Activated CD4-positive, alpha-beta T cell treated with anti-CD3 and anti-CD28 coated beads for 36 hours (primary cell): ENCODE measurements around the gene LRRC51. TPM values are rescaled to one million over a fixed set of nuclear protein-coding genes. Genes with fewer than 3 reads are reported as not detected.
"Not testable (repeated sequence)": the region's sequence is repeated elsewhere in the genome, so short reads cannot be mapped to it uniquely, and the experiment has no call there.

Experiments
- ATAC-seq: fragments of 200-7000 bp; cut with Tn5 transposase; one replicate; pipeline ENCODE4 v1.10.0; 2021; ENCODE audit warnings: mild to moderate bottlenecking, moderate library complexity
- CTCF ChIA-PET: fragments of 350-600 bp; sonication (Branson Sonifier 250); formaldehyde crosslinking; loops from one replicate; lab custom pipeline; 2021; ENCODE audit warnings: antibody characterized with exemption; lab: Charles Lee
- POLR2A ChIA-PET: fragments of 350-600 bp; sonication (Branson Sonifier 250); formaldehyde crosslinking; loops from one replicate; lab custom pipeline; 2021; ENCODE audit warnings: antibody characterized with exemption, inconsistent platforms; lab: Charles Lee
- DNase-seq: peaks from one replicate; pipeline ENCODE4 v3.0.0-alpha.2; 2020
- H3K27ac Mint-ChIP-seq: one replicate; pipeline ENCODE4 v1.8.0; 2021; ENCODE audit warnings: mixed read lengths
- H3K27me3 Mint-ChIP-seq: one replicate; pipeline ENCODE4 v1.8.0; 2021; ENCODE audit warnings: mixed read lengths
- H3K36me3 Mint-ChIP-seq: one replicate; pipeline ENCODE4 v1.8.0; 2021; ENCODE audit warnings: low read depth, mixed read lengths
- H3K4me1 Mint-ChIP-seq: one replicate; pipeline ENCODE4 v1.8.0; 2021; ENCODE audit warnings: mixed read lengths
- H3K4me3 Mint-ChIP-seq: one replicate; pipeline ENCODE4 v1.8.0; 2021; ENCODE audit warnings: mild to moderate bottlenecking, moderate library complexity, mixed read lengths
- H3K9me3 Mint-ChIP-seq: one replicate; pipeline ENCODE4 v1.8.0; 2021; ENCODE audit warnings: low read depth, mixed read lengths
- intact Hi-C, 2 experiments: fragments of 100-400 bp; cut with DNase I in 1 of 2; cut with micrococcal nuclease in 1 of 2; formaldehyde crosslinking; loops; one replicate each; pipeline versions ENCODE4 v1.14.2 to v1.15.1; 2022 to 2024; cut with DNase I, micrococcal nuclease
- total RNA-seq, 2 experiments: library from RNA; stranded (reverse); gene quantifications; one replicate each; pipeline ENCODE4 v1.2.3, GENCODE V29; 2021

Gene LRRC51
- total RNA-seq, 2 experiments from 2014 or later, result 7.7 to 11.6 TPM

DNA sequence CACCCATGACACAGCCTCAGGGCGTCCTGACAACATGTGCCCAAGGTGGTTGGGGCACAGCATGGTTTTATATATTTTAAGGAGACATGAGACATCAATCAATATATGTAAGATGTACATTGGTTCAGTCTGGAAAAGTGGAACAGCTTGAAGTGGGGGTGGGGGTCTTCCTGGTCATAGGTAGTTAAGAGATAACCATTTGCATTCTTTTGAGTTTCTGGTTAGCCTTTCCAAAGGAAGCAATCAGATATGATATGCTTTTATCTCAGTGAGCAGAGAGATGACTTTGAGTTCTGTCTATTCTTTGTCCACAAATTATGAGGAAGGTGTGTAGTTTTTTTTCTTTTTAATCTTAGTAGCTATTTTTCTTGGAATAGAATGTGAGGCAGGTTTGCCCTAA is 42.0 kb downstream of the LRRC51 start:
- CTCF ChIA-PET, result interaction anchor here (0.7 to 1.7 kb wide), 2 partner anchors 22 to 25 kb away, joined by 3 to 8 read pairs; no protein-coding TSS in a partner anchor
- no peak overlapping the region for H3K27ac Mint-ChIP-seq
- intact Hi-C loops, result no loop called here
- peaks cover under 1% of the 10 kb centered on the region for H3K9me3 Mint-ChIP-seq
- H3K36me3 Mint-ChIP-seq, result no peaks in the 10 kb centered on the region
- no peak for ATAC-seq
- POLR2A ChIA-PET, result no interaction called here
- H3K27me3 Mint-ChIP-seq, result peaks cover 3% of the 10 kb centered on the region
- no peaks in the 10 kb centered on the region for H3K4me1 Mint-ChIP-seq
- DNase-seq, result no peak
- no peak overlapping the region for H3K4me3 Mint-ChIP-seq

GRCh38 chr11:72123117-72123653 is 42.5 kb downstream of the LRRC51 start:
- ChIA-PET POLR2A (no interaction called here), CTCF (interaction anchor here (1.7 kb wide), 1 partner anchor 21 kb away, joined by 8 read pairs; no protein-coding TSS in a partner anchor)
- Mint-ChIP-seq H3K27ac (no peak overlapping the region), H3K4me1 (no peaks in the 10 kb centered on the region), H3K27me3 (peaks cover 3% of the 10 kb centered on the region), H3K4me3 (no peak overlapping the region), H3K36me3 (no peaks in the 10 kb centered on the region), H3K9me3 (peaks cover 3% of the 10 kb centered on the region)
- ATAC-seq, result no peak
- intact Hi-C loops, result no loop called here
- no peak for DNase-seq

- no peak overlapping the region for H3K4me3 Mint-ChIP-seq
- DNase-seq (no peak), ATAC-seq (no peak)
- intact Hi-C loops, result no loop called here
- H3K9me3 Mint-ChIP-seq, result peaks cover 9% of the 10 kb centered on the region
- H3K36me3 Mint-ChIP-seq, result peaks cover 2% of the 10 kb centered on the region
- no peak overlapping the region for H3K27ac Mint-ChIP-seq
- H3K27me3 Mint-ChIP-seq, result peaks cover 7% of the 10 kb centered on the region
- ChIA-PET CTCF (interaction anchor here (1.7 kb wide), 1 partner anchor 20 kb away, joined by 8 read pairs; no protein-coding TSS in a partner anchor), POLR2A (no interaction called here)
- no peaks in the 10 kb centered on the region for H3K4me1 Mint-ChIP-seq
Measured at GRCh38 chr11:72124046-72124445, 43.4 kb downstream of the LRRC51 start.

DNA sequence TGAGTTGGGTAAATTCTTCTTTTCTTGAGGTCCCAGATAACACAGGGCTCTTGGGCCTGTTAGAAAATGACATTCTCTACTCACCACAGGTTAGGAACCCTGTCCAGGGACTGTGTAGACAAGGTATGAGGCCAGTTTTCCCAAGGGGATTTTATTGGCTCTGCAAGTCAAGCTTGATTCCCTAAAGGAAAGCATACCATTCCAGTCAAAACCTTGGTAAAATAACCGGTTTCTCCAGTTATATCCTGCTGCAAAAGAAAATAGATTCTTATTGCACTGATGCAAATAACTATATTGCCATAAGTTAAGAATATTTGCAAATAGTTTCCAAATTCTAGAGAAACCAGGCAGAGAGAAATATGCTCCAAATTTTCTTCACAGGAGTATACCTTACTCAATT is 45.3 kb downstream of the LRRC51 start:
- peaks cover 11% of the 10 kb centered on the region for H3K9me3 Mint-ChIP-seq
- POLR2A ChIA-PET, result no interaction called here
- H3K36me3 Mint-ChIP-seq, result peaks cover 3% of the 10 kb centered on the region
- H3K27ac Mint-ChIP-seq, result no peak overlapping the region
- intact Hi-C loops, result no loop called here
- H3K4me1 Mint-ChIP-seq, result no peaks in the 10 kb centered on the region
- no peak overlapping the region for H3K4me3 Mint-ChIP-seq
- CTCF ChIA-PET, result interaction anchor here (0.9 to 2.6 kb wide), 2 partner anchors 18 to 149 kb away, joined by 3 to 11 read pairs; no protein-coding TSS in a partner anchor
- DNase-seq, result no peak
- peaks cover 7% of the 10 kb centered on the region for H3K27me3 Mint-ChIP-seq
- ATAC-seq, result no peak

GRCh38 chr11:72127923-72128322 is 47.3 kb downstream of the LRRC51 start:
- ATAC-seq, result no peak
- ChIA-PET CTCF (interaction anchor here (0.7 to 1.5 kb wide), 3 partner anchors 17 to 115 kb away, joined by 3 to 4 read pairs (median 4); no protein-coding TSS in a partner anchor), POLR2A (no interaction called here)
- Mint-ChIP-seq H3K9me3 (peaks cover 11% of the 10 kb centered on the region), H3K4me3 (no peak overlapping the region), H3K27ac (no peak overlapping the region), H3K36me3 (peaks cover 3% of the 10 kb centered on the region), H3K27me3 (peaks cover 13% of the 10 kb centered on the region), H3K4me1 (no peaks in the 10 kb centered on the region)
- intact Hi-C loops, result no loop called here
- no peak for DNase-seq

- Mint-ChIP-seq H3K27me3 (peaks cover 15% of the 10 kb centered on the region), H3K27ac (no peak overlapping the region), H3K4me3 (no peak overlapping the region), H3K9me3 (peaks cover 11% of the 10 kb centered on the region), H3K4me1 (no peaks in the 10 kb centered on the region), H3K36me3 (peaks cover 3% of the 10 kb centered on the region)
- intact Hi-C loops, result no loop called here
- POLR2A ChIA-PET, result interaction anchor here (0.7 kb wide), 1 partner anchor 107 kb away, joined by 6 read pairs; no protein-coding TSS in a partner anchor
- no peak for DNase-seq
- CTCF ChIA-PET, result interaction anchor here (0.6 to 1.2 kb wide), 6 partner anchors 10 to 152 kb away, joined by 3 to 6 read pairs (median 3); no protein-coding TSS in a partner anchor
- no peak for ATAC-seq
Measured at GRCh38 chr11:72129381-72129780, 48.7 kb downstream of the LRRC51 start.

DNA sequence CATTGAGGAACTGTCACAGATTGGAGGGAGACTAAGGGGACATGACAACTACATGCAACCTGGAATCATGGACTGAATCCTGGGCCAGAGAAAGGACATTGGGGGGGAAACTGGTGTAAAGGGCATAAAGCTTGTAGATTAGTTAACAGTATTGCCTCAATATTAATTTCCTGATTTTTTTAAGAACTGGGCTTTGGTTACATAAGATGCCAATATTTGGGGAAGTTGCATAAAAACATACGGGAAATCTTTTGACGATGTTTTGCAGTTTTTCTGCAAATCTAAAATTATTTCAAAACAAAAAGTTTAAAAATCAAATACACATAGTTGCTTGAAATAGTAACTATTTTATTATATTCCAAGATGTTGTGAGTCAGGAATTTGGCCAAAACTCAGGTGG is 52.0 kb downstream of the LRRC51 start:
- intact Hi-C loops, result no loop called here
- ChIA-PET CTCF (interaction anchor here (1.7 kb wide), 1 partner anchor 11 kb away, joined by 7 read pairs; no protein-coding TSS in a partner anchor), POLR2A (no interaction called here)
- H3K4me3 Mint-ChIP-seq, result no peak overlapping the region
- ATAC-seq (no peak), DNase-seq (no peak)
- peaks cover 15% of the 10 kb centered on the region for H3K27me3 Mint-ChIP-seq
- peaks cover 2% of the 10 kb centered on the region for H3K4me1 Mint-ChIP-seq
- peaks cover 10% of the 10 kb centered on the region for H3K9me3 Mint-ChIP-seq
- H3K27ac Mint-ChIP-seq, result no peak overlapping the region
- peaks cover 3% of the 10 kb centered on the region for H3K36me3 Mint-ChIP-seq

DNA sequence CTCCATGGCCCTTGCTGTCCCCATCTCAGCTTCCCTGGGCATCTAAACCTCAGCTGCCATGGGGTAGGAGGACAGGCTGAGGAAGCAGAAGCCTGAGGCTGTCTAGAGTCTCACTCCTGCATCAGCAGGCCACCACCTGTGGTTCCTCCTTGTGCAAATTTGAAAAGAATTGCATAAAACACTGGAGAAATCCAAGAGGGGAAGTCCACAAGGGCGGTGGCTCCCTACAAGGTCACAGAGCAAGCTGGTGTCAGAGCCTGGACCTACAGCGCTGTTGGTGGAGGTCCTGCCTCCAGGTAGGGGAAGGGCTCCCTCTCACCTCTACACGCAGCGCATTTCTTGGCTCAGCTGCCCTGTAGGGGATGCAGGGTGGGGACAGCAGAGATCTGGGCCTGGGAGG is 54.8 kb downstream of the LRRC51 start, which contains the start of gene FOLR3:
FOLR3 (plus strand) TSS at position 253 of the 400 bp plus-strand sequence. CDS start 228 bp downstream, outside the sequence.
- H3K4me1 Mint-ChIP-seq, H3K9me3 Mint-ChIP-seq, H3K27ac Mint-ChIP-seq, POLR2A ChIA-PET, DNase-seq, intact Hi-C loops, H3K36me3 Mint-ChIP-seq, ATAC-seq, H3K4me3 Mint-ChIP-seq: not testable (repeated sequence)
- CTCF ChIA-PET, result interaction anchor here (0.7 kb wide), 1 partner anchor 8 kb away, joined by 3 read pairs; no protein-coding TSS in a partner anchor
- peaks cover 12% of the 10 kb centered on the region for H3K27me3 Mint-ChIP-seq

- CTCF ChIA-PET, result no interaction called here
- intact Hi-C loops, result no loop called here
- no peak for DNase-seq
Measured at GRCh38 chr11:72135891-72136683, 55.4 kb downstream of the LRRC51 start.

GRCh38 chr11:72136684-72137262 is 56.1 kb downstream of the LRRC51 start:
- ChIA-PET POLR2A (no interaction called here), CTCF (no interaction called here)
- H3K27ac Mint-ChIP-seq, result no peak overlapping the region

More at GRCh38 chr11:72135891-72136683, 55.4 kb downstream of the LRRC51 start:
- Mint-ChIP-seq H3K4me1 (peaks cover 8% of the 10 kb centered on the region), H3K27ac (no peak overlapping the region), H3K9me3 (no peaks in the 10 kb centered on the region), H3K36me3 (no peaks in the 10 kb centered on the region), H3K4me3 (no peak overlapping the region), H3K27me3 (peaks cover 12% of the 10 kb centered on the region)
- POLR2A ChIA-PET, result no interaction called here
- no peak for ATAC-seq

DNA sequence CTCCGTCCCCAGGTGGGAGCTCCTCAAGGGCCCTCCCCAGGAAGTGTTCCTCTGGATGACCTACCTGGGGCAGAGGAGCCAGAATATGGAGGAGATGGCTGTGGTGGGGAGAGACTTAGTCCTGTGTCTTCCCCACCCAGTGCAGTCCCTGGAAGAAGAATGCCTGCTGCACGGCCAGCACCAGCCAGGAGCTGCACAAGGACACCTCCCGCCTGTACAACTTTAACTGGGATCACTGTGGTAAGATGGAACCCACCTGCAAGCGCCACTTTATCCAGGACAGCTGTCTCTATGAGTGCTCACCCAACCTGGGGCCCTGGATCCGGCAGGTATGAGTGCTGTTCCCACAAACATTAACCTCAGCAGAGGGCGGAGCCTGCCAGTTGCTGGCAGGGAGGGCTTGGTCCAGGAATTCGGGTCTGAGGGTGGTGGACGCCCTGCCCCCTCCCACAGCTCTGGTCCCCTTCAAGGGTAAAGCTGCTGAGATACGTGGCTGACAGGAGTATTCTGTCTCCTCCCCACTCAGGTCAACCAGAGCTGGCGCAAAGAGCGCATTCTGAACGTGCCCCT is 58.3 kb downstream of the LRRC51 start:
- Mint-ChIP-seq H3K9me3 (no peaks in the 10 kb centered on the region), H3K36me3 (no peaks in the 10 kb centered on the region), H3K27me3 (peaks cover 14% of the 10 kb centered on the region), H3K27ac (no peak overlapping the region), H3K4me1 (peaks cover 16% of the 10 kb centered on the region), H3K4me3 (no peak overlapping the region)
- POLR2A ChIA-PET, result no interaction called here
- DNase-seq (no peak), ATAC-seq (no peak)
- CTCF ChIA-PET, result interaction anchor here (1.0 kb wide), 1 partner anchor 150 kb away, joined by 3 read pairs; no protein-coding TSS in a partner anchor
- intact Hi-C loops, result no loop called here

More at GRCh38 chr11:72136684-72137262, 56.1 kb downstream of the LRRC51 start:
- Mint-ChIP-seq H3K4me3 (no peak overlapping the region), H3K27me3 (peaks cover 13% of the 10 kb centered on the region), H3K4me1 (peaks cover 15% of the 10 kb centered on the region), H3K9me3 (no peaks in the 10 kb centered on the region), H3K36me3 (no peaks in the 10 kb centered on the region)
- DNase-seq (no peak), ATAC-seq (peak; percentile 31)
- intact Hi-C loops, result no loop called here
